HL-60 (cell line): ENCODE results near the gene AFF2.

Source experiments
- DNase-seq, 2 experiments: peaks; one replicate each; pipeline ENCODE4 v3.0.0-alpha.2; 2010 to 2020; ENCODE audit warnings: low read depth in 1 of 2, low spot score in 1 of 2
- H3K27ac ChIP-seq: fragments of 250-450 bp; sonication (Bioruptor Pico); replicated peaks from 2 replicates; pipeline ENCODE4 v1.5.1; 2020; ENCODE audit warnings: mild to moderate bottlenecking, moderate library complexity
- H3K27me3 ChIP-seq: fragments of 250-450 bp; sonication (Bioruptor Pico); 2 replicates; pipeline ENCODE4 v1.5.1; 2021; ENCODE audit warnings: mild to moderate bottlenecking, moderate library complexity; ENCODE audit not compliant: insufficient read depth, poor library complexity, severe bottlenecking
- H3K4me3 ChIP-seq: replicated peaks from 2 replicates; pipeline ENCODE4 v1.5.1; 2011; ENCODE audit warnings: mild to moderate bottlenecking, control low read depth, low read length; ENCODE audit not compliant: insufficient read depth
- CTCF ChIP-seq: IDR thresholded peaks from one replicate; pipeline ENCODE4 v1.5.1; 2011; ENCODE audit warnings: low read length, control low read depth, inconsistent platforms; ENCODE audit not compliant: insufficient read depth
- GABPA ChIP-seq: IDR thresholded peaks from 2 replicates; pipeline ENCODE4 v1.6.1; 2012; ENCODE audit warnings: low read depth
- POLR2AphosphoS5 ChIP-seq: IDR thresholded peaks from 2 replicates; pipeline ENCODE4 v1.6.1; 2012; ENCODE audit warnings: low read depth
- SPI1 ChIP-seq: IDR thresholded peaks from 2 replicates; pipeline ENCODE4 v1.6.1; 2012; ENCODE audit warnings: low read depth, mild to moderate bottlenecking, borderline replicate concordance
- TF ChIP-seq, protein P1 (sequence below): IDR thresholded peaks from 2 replicates; pipeline ENCODE4 v1.6.1; 2012; ENCODE audit warnings: low read depth; ENCODE audit not compliant: insufficient replicate concordance

AFF2 gene

DNA sequence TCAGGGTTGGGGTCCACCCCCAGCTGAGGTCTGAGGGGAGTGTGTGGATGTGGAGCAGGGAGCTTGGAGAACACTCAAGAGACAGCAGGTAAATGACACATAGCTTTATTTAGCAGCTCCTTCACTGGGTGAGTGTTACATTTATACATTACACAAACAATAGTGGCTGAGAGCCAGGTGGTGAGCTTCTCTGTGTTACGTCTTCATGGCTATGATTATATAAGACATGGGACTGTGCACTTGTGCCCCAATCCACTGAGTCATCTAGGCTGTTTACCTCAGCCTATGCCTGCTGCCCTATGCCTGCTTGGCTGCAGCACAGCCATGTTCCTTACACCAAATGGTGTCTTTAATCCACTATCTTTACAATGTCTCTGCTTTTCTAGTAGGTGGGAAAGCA, 459.6 kb downstream of the AFF2 start:
- H3K4me3 ChIP-seq = no peak overlapping the region
- H3K27ac ChIP-seq = no peak overlapping the region
- no peaks in the 10 kb centered on the region for H3K27me3 ChIP-seq
- TF ChIP-seq POLR2AphosphoS5 = no peak
- TF ChIP-seq GABPA = no peak
- TF ChIP-seq, protein P1, sequence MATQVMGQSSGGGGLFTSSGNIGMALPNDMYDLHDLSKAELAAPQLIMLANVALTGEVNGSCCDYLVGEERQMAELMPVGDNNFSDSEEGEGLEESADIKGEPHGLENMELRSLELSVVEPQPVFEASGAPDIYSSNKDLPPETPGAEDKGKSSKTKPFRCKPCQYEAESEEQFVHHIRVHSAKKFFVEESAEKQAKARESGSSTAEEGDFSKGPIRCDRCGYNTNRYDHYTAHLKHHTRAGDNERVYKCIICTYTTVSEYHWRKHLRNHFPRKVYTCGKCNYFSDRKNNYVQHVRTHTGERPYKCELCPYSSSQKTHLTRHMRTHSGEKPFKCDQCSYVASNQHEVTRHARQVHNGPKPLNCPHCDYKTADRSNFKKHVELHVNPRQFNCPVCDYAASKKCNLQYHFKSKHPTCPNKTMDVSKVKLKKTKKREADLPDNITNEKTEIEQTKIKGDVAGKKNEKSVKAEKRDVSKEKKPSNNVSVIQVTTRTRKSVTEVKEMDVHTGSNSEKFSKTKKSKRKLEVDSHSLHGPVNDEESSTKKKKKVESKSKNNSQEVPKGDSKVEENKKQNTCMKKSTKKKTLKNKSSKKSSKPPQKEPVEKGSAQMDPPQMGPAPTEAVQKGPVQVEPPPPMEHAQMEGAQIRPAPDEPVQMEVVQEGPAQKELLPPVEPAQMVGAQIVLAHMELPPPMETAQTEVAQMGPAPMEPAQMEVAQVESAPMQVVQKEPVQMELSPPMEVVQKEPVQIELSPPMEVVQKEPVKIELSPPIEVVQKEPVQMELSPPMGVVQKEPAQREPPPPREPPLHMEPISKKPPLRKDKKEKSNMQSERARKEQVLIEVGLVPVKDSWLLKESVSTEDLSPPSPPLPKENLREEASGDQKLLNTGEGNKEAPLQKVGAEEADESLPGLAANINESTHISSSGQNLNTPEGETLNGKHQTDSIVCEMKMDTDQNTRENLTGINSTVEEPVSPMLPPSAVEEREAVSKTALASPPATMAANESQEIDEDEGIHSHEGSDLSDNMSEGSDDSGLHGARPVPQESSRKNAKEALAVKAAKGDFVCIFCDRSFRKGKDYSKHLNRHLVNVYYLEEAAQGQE = no peak
- no peak for TF ChIP-seq CTCF
- TF ChIP-seq SPI1 = no peak
- DNase-seq = no peak

DNA sequence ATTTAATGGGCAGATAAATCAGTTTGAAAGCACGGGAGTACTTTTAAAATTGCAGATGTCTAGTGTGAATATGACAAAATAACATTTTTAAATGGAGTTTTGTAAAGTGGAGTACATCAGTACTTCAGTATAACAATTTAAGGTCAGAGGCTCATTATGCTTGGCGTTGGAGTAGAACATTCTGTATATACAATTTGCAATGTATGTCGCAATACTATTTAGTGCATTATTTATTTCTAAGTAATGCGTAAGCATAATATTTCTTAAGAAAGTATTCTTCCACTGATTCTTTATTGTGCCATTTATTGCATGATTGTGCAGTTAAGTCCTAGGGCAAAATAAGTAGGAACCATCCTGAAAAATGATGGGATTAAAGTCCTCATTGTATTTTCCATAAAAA, 461.6 kb downstream of the AFF2 start:
- DNase-seq = no peak
- Histone ChIP-seq H3K27ac (no peak overlapping the region), H3K27me3 (no peaks in the 10 kb centered on the region), H3K4me3 (no peak overlapping the region)
- no peak for TF ChIP-seq SPI1
- no peak for TF ChIP-seq GABPA
- TF ChIP-seq POLR2AphosphoS5 = no peak
- TF ChIP-seq CTCF = no peak
- TF ChIP-seq, protein P1 = no peak

DNA sequence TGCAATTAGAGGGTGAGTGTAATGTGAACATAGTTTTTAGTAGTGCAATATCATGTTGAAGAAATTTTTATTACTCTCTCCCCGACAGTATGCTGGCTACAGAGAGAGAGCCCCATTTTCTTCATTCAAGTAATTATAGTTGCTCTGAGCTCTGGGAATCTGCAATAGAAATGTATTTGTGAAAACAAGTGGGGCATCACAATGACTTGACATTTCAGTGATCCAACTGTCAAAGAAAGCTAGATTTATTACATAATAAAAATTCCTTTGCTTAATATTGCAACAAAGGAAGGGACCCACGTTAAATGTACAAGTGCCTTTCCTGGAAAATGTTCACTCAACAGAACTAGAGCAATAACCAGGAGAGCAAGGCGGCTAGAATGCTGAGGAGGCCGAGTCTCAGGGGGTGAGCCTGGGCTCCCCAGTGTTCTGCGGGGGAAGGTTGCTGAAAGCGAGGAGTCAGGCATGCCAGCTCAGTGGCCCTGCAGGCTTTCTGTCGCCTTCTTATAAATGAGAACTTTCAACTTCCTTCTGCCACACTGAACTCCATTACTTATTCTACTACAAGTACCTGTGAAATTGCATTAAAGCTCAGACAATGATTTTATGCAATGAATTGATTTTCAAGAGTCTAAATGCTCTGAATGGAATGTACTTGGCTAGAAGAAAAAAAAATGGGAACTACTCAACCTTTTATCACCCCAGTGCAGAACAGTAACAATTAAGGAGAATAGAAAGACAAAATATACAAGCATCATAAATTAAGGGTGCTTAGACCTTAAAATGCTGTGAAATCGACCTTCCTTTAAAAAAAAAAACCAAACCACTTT, 476.4 kb downstream of the AFF2 start:
- no peak overlapping the region for H3K4me3 ChIP-seq
- H3K27me3 ChIP-seq = no peaks in the 10 kb centered on the region
- DNase-seq = no peak
- TF ChIP-seq GABPA (no peak), POLR2AphosphoS5 (no peak), SPI1 (no peak), CTCF (no peak)
- TF ChIP-seq, protein P1 = no peak
- H3K27ac ChIP-seq = no peak overlapping the region
